ENCODE data around the gene ZG16. TPM values are rescaled to one million over a fixed set of nuclear protein-coding genes. Genes with fewer than 3 reads are reported as not detected.

The ZG16 gene
- total and polyA plus RNA-seq, 8 donors, result 0.76 to 33.6 (median 1.1) TPM; not detected in 5

DNA sequence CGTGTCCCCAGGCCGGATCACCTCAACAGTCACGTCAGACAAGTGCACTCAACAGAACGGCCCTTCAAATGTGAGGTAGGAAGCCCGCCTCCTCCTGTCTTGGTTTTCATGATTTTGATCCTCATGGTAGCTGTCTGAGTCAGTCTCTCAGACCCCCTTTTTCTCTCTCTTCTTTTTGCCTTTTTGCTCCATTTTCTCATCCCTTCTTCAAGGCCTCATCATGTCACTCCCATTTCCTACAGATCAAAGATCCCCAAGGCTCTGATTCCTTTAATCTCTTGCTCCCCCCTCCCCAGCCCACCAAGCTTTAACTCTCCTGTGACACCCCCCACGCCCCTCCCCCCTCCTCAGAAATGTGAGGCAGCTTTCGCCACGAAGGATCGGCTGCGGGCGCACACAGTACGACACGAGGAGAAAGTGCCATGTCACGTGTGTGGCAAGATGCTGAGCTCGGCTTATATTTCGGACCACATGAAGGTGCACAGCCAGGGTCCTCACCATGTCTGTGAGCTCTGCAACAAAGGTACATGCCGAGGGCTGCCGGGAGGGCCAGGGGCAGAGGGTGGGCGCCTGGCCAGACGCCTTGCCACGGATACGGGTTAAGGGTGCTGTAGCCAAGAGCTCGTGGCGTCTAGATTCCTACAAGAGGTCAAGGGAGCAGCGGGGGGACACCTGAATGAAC is 30.3 kb downstream of the ZG16 start:
- peak in 1 of 2 donors; percentile 33 for DNase-seq
- WGBS, 5 donors, result 41 to 45% (median 44%) methylated on average over 24 to 25 of the region's 25 CpGs
- TF ChIP-seq POLR2AphosphoS5 (IDR thresholded peaks at IDR 0.05), result no peak
- TF ChIP-seq EP300 (IDR thresholded peaks at IDR 0.05), result no peak
- no peak for TF ChIP-seq POLR2A (IDR thresholded peaks at IDR 0.05)
- H3K9me3 ChIP-seq, result no peaks in the 10 kb centered on the region
- H3K27ac ChIP-seq, result peak overlapping the region; percentile 88 to 96 (median 94)
- H3K36me3 ChIP-seq, result peaks cover 15 to 23% (median 21%) of the 10 kb centered on the region in 4 donors
- H3K4me1 ChIP-seq, result peaks cover 62 to 76% (median 75%) of the 10 kb centered on the region in 4 donors
- peaks cover 0 to 19% (median 0%) of the 10 kb centered on the region in 3 donors for H3K27me3 ChIP-seq
- peak overlapping the region; percentile 53 to 71 (median 67) for H3K4me3 ChIP-seq
- intact Hi-C loops (cut with DNase I; ENCODE audit: low total_unique reads), result loop anchor here (5.0 kb wide), 1 partner anchor 49 kb away; no protein-coding TSS in a partner anchor

DNA sequence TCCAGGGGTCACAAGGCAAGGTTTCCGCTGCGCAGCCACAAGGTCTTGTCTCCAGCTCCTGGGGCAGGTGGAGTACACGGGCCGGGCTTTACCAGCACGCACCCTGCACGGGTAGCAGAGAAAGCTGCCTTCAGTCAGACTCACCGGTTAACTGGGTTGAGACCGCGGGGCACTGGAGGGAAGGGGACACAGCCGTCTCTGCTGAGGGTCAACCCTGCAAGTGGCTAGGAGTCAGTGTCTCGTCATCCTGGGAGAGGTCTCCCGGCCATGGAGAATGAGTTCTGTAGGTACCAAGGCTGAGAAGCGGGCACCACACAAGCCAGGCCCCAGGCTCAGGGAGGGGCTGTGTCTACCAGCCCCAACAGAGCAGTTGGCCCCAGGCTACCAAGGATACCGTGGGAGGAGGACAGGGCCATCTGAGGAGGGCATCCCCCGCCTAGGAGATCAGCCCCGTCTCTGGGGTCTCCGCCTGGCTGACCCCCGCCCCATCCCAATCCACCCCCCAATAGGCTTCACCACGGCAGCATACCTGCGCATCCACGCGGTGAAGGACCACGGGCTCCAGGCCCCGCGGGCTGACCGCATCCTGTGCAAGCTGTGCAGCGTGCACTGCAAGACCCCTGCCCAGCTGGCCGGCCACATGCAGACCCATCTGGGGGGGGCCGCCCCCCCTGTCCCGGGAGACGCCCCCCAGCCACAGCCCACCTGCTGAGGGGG is 31.1 kb downstream of the ZG16 start:
- H3K4me1 ChIP-seq, result peaks cover 60 to 79% (median 78%) of the 10 kb centered on the region in 4 donors

DNA sequence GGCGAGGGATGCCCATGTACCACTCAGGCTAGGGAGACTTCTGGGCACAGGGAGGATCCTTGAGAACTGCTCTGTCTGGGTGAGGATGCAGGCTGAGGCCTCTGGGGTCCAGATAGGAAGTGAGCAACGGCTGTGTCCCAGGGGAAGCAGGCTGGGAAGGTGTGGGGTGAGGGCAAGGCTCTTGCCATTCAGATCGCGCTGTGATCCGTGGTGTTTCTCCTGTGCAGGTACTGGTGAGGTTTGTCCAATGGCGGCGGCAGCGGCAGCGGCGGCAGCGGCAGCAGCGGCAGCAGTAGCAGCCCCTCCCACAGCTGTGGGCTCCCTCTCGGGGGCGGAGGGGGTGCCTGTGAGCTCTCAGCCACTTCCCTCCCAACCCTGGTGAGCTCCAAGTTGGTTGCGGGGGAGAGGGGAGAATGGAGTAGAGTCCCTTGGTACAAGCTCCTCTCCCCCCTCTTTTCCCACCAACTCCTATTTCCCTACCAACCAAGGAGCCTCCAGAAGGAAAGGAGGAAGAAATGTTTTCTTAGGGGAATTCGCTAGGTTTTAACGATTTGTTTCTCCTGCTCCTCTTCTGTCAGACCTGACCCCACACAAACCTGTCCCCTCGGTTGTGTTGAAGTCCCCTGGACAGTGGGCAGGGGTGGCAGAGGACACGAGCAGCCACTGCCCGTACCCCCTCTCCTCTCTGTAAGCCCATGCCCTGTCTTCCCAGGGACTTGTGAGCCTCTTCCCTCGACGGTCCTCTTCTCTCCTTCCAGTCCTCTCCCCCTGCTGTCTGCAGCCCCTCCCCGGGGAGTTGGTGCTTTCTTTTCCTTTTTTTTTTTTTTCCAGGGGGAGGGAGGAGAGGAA is 32.0 kb downstream of the ZG16 start:
- peaks cover 0 to 22% (median 0%) of the 10 kb centered on the region in 3 donors for H3K27me3 ChIP-seq
- H3K27ac ChIP-seq, result peak overlapping the region; percentile 52 to 96 (median 91)
- WGBS, 5 donors, result 53 to 62% (median 56%) methylated on average over 23 of the region's 23 CpGs
- intact Hi-C loops (cut with DNase I; ENCODE audit: low total_unique reads), result loop anchor here (5.0 kb wide), 1 partner anchor 47 kb away; no protein-coding TSS in a partner anchor
- DNase-seq, result peak in 1 of 2 donors; percentile 52
- no peak for TF ChIP-seq POLR2AphosphoS5 (IDR thresholded peaks at IDR 0.05)
- no peak for TF ChIP-seq POLR2A (IDR thresholded peaks at IDR 0.05)
- TF ChIP-seq, protein P1, sequence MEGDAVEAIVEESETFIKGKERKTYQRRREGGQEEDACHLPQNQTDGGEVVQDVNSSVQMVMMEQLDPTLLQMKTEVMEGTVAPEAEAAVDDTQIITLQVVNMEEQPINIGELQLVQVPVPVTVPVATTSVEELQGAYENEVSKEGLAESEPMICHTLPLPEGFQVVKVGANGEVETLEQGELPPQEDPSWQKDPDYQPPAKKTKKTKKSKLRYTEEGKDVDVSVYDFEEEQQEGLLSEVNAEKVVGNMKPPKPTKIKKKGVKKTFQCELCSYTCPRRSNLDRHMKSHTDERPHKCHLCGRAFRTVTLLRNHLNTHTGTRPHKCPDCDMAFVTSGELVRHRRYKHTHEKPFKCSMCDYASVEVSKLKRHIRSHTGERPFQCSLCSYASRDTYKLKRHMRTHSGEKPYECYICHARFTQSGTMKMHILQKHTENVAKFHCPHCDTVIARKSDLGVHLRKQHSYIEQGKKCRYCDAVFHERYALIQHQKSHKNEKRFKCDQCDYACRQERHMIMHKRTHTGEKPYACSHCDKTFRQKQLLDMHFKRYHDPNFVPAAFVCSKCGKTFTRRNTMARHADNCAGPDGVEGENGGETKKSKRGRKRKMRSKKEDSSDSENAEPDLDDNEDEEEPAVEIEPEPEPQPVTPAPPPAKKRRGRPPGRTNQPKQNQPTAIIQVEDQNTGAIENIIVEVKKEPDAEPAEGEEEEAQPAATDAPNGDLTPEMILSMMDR (IDR thresholded peaks at IDR 0.05), result no peak
- no peak for TF ChIP-seq EP300 (IDR thresholded peaks at IDR 0.05)
- no peaks in the 10 kb centered on the region for H3K9me3 ChIP-seq
- peaks cover 15 to 23% (median 21%) of the 10 kb centered on the region in 4 donors for H3K36me3 ChIP-seq
- peak overlapping the region in 2 of 4 donors; percentile 63 to 71 for H3K4me3 ChIP-seq
- H3K4me1 ChIP-seq, result peaks cover 63 to 80% (median 78%) of the 10 kb centered on the region in 4 donors

More for the DNA sequence above, 31.1 kb downstream of the ZG16 start:
- DNase-seq, result no peak
- Histone ChIP-seq H3K27ac (peak overlapping the region in 4 of 5 donors; percentile 88 to 96 (median 92)), H3K27me3 (peaks cover 0 to 22% (median 0%) of the 10 kb centered on the region in 3 donors), H3K9me3 (no peaks in the 10 kb centered on the region), H3K4me3 (peak overlapping the region in 2 of 4 donors; percentile 63 to 71), H3K36me3 (peaks cover 15 to 23% (median 21%) of the 10 kb centered on the region in 4 donors)
- intact Hi-C loops (cut with DNase I; ENCODE audit: low total_unique reads), result loop anchor here (5.0 kb wide), 1 partner anchor 48 kb away; no protein-coding TSS in a partner anchor
- no peak for TF ChIP-seq POLR2A (IDR thresholded peaks at IDR 0.05)
- no peak for TF ChIP-seq POLR2AphosphoS5 (IDR thresholded peaks at IDR 0.05)
- TF ChIP-seq, protein P1 (IDR thresholded peaks at IDR 0.05), result no peak
- 72 to 79% (median 77%) methylated on average over 25 to 31 of the region's 31 CpGs for WGBS, 5 donors

DNA sequence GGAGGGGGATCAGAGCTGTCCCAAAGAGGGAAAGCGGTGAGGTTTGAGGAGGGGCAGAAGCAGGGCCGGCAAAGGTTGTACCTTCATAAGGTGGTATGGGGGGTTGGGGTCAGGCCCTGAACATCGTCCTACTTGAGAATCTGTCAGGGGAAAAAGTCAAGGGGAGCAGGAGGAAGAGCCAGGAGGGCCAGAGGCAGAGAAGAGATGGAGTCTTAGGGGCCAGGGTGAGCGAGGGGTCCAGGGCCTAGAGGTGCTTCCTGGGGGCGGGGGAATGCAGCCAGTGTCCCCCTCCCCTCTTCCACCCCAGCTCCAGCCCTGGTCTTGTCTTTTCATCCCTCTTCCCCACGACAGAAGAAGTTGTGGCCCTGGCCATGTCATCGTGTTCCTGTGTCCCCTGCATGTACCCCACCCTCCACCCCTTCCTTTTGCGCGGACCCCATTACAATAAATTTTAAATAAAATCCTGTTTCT is 32.7 kb downstream of the ZG16 start:
- WGBS, 5 donors, result 24 to 32% (median 27%) methylated on average over 9 of the region's 9 CpGs
- peak overlapping the region; percentile 87 to 96 (median 91) for H3K27ac ChIP-seq
- peaks cover 66 to 84% (median 82%) of the 10 kb centered on the region in 4 donors for H3K4me1 ChIP-seq
- no peak for DNase-seq
- no peaks in the 10 kb centered on the region for H3K9me3 ChIP-seq
- H3K4me3 ChIP-seq, result peak overlapping the region in 2 of 4 donors; percentile 61 to 63
- peaks cover 0 to 22% (median 0%) of the 10 kb centered on the region in 3 donors for H3K27me3 ChIP-seq
- H3K36me3 ChIP-seq, result peaks cover 15 to 23% (median 21%) of the 10 kb centered on the region in 4 donors
- TF ChIP-seq EP300 (IDR thresholded peaks at IDR 0.05) (no peak), POLR2A (IDR thresholded peaks at IDR 0.05) (no peak), POLR2AphosphoS5 (IDR thresholded peaks at IDR 0.05) (no peak)
- TF ChIP-seq, protein P1 (IDR thresholded peaks at IDR 0.05), result no peak
- intact Hi-C loops (cut with DNase I; ENCODE audit: low total_unique reads), result no loop called here
